ENCODE data around the gene TMEM135. TPM values are rescaled to one million over a fixed set of nuclear protein-coding genes. Genes with fewer than 3 reads are reported as not detected.

The TMEM135 gene
- total RNA-seq, 3 donors from 2014 or later, result 38.3 to 46.8 (median 43.2) TPM

DNA sequence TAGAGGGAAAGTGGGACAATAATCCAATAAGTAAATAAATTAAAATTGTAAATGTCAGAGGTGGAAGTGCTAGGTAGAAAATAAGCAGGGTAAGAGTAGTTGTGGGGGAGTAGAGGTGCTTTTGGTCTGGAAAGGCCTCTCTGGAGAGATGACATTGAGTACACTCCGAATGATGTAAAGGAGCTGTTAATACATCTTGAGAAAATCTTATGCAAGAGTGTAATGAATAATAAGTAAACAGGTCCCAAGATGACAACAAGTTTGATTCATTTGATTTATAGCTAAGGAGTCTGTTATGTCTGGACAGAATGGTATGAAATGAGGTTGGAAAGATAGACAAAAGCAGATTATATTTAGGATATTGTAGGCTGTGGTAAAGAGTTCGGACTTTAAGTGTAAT lies 87.5 kb downstream of the TMEM135 start:
- TF ChIP-seq, protein P1, sequence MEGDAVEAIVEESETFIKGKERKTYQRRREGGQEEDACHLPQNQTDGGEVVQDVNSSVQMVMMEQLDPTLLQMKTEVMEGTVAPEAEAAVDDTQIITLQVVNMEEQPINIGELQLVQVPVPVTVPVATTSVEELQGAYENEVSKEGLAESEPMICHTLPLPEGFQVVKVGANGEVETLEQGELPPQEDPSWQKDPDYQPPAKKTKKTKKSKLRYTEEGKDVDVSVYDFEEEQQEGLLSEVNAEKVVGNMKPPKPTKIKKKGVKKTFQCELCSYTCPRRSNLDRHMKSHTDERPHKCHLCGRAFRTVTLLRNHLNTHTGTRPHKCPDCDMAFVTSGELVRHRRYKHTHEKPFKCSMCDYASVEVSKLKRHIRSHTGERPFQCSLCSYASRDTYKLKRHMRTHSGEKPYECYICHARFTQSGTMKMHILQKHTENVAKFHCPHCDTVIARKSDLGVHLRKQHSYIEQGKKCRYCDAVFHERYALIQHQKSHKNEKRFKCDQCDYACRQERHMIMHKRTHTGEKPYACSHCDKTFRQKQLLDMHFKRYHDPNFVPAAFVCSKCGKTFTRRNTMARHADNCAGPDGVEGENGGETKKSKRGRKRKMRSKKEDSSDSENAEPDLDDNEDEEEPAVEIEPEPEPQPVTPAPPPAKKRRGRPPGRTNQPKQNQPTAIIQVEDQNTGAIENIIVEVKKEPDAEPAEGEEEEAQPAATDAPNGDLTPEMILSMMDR (IDR thresholded peaks at IDR 0.05), result no peak
- TF ChIP-seq POLR2AphosphoS5 (IDR thresholded peaks at IDR 0.05) (no peak), POLR2A (IDR thresholded peaks at IDR 0.05) (no peak)
- intact Hi-C loops (cut with DNase I; ENCODE audit: low total_unique reads), result loop anchor here (5.0 kb wide), 2 partner anchors 83 to 187 kb away; no protein-coding TSS in a partner anchor
- H3K4me3 ChIP-seq, result no peak overlapping the region
- H3K36me3 ChIP-seq, result no peaks in the 10 kb centered on the region
- DNase-seq (ENCODE audit: low spot score in 2 of 2), result no peak
- no peaks in the 10 kb centered on the region for H3K9me3 ChIP-seq
- no peak overlapping the region for H3K27ac ChIP-seq
- no peaks in the 10 kb centered on the region for H3K4me1 ChIP-seq
- H3K27me3 ChIP-seq, result no peaks in the 10 kb centered on the region

DNA sequence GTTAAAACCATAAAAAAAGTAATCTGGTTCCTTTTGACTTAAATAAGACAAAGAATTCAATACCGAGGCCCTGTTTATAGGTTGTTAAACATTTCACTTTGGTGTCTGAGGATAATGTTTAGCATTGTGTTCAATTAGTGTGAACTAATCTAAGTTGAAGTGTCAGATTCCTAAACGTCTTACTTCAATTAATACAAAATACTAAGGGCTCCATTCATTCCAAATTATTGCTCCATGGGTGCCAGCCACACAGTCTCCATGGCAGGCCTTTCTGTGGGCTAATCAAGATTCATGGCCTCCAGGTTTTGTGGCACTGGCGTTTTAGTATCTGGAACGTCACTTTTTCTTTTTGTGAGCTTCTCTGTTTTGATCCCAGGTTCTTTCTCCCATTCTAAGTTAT lies 89.4 kb downstream of the TMEM135 start:
- Histone ChIP-seq H3K4me3 (no peak overlapping the region), H3K27me3 (no peaks in the 10 kb centered on the region), H3K27ac (no peak overlapping the region), H3K36me3 (no peaks in the 10 kb centered on the region), H3K4me1 (no peaks in the 10 kb centered on the region), H3K9me3 (no peaks in the 10 kb centered on the region)
- TF ChIP-seq POLR2AphosphoS5 (IDR thresholded peaks at IDR 0.05), result no peak
- TF ChIP-seq POLR2A (IDR thresholded peaks at IDR 0.05), result no peak
- TF ChIP-seq, protein P1 (IDR thresholded peaks at IDR 0.05), result no peak
- no peak for DNase-seq (ENCODE audit: low spot score in 2 of 2)
- intact Hi-C loops (cut with DNase I; ENCODE audit: low total_unique reads), result loop anchor here (5.0 kb wide), 2 partner anchors 85 to 185 kb away; no protein-coding TSS in a partner anchor

DNA sequence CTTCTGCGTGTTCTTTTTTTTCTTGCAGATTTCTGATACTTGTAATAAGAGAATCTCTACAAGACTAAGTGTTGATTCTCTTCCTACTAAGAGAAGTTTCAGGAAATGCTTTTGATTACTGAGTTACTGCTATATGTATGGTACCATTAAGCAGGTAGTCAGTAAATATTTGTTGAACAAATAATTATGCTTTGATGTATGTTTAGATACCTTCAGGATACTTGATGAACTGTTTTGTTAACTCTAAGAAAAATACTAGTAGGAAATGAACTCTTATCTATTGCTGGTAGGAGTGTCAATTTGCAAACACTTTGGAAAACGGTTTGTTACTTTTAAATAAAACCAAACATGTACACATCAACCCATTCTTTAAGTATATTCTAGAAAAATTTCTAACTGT lies 90.6 kb downstream of the TMEM135 start:
- no peak overlapping the region for H3K27ac ChIP-seq
- TF ChIP-seq POLR2AphosphoS5 (IDR thresholded peaks at IDR 0.05) (no peak), POLR2A (IDR thresholded peaks at IDR 0.05) (no peak)
- TF ChIP-seq, protein P1 (IDR thresholded peaks at IDR 0.05), result no peak

DNA sequence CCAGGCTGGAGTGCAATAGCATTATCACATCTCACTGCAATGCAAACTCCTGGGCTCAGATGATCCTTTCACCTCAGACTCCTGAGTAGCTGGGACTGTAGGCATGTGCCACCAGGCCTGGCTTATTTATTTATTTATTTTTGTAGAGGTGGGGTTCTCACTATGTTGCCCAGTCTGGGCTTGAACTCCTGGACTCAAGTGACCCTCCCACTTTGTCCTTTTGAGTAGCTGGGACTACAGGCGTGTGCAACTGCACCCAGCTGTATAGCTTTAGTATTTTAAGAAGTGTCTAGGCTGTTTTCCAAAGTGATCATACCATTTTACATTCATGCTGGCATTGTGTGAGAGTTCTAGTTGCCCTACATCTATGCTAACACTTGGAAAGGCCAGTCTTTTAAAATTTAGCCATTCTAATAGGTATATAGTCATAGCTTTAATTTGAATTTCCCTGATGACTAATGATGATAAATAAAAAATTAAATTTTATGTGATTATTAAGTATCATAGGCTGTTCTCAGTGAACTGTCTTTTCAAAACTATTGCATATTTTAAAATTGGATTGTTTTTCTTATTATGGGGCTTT lies 96.9 kb downstream of the TMEM135 start:
- Histone ChIP-seq H3K27me3 (no peaks in the 10 kb centered on the region), H3K9me3 (peaks cover 0 to 9% of the 10 kb centered on the region in 2 donors), H3K4me1 (no peaks in the 10 kb centered on the region), H3K27ac (no peak overlapping the region), H3K36me3 (peaks cover 3% of the 10 kb centered on the region), H3K4me3 (no peak overlapping the region)
- TF ChIP-seq POLR2A (IDR thresholded peaks at IDR 0.05) (no peak), POLR2AphosphoS5 (IDR thresholded peaks at IDR 0.05) (no peak)
- TF ChIP-seq, protein P1 (IDR thresholded peaks at IDR 0.05), result no peak
- intact Hi-C loops (cut with DNase I; ENCODE audit: low total_unique reads), result no loop called here
- no peak for DNase-seq (ENCODE audit: low spot score in 2 of 2)

More for the DNA sequence above, 90.6 kb downstream of the TMEM135 start:
- no peak for DNase-seq (ENCODE audit: low spot score in 2 of 2)
- intact Hi-C loops (cut with DNase I; ENCODE audit: low total_unique reads), result loop anchor here (5.0 kb wide), 2 partner anchors 86 to 184 kb away; no protein-coding TSS in a partner anchor
- Histone ChIP-seq H3K4me1 (no peaks in the 10 kb centered on the region), H3K4me3 (no peak overlapping the region), H3K36me3 (no peaks in the 10 kb centered on the region), H3K9me3 (no peaks in the 10 kb centered on the region), H3K27me3 (no peaks in the 10 kb centered on the region)

DNA sequence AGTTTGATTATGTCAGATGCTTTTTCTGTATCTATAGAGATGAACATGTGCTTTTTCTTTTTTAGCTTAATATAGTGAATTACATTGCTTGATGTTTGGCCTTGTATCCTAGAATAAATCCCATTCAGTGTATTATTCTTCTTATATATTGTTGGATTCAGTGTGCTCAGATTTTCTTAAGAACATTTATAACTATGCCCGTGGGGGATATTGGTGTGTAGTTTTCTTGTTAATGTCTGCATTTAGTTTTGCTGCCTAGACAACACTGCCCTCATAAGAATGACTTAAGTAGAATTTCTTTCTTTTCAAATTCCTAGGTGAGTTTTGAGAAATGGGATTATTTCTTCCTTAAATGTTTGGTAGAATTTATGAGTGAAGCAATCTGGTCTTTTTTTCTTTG lies 98.5 kb downstream of the TMEM135 start:
- Histone ChIP-seq H3K4me3 (no peak overlapping the region), H3K4me1 (no peaks in the 10 kb centered on the region), H3K9me3 (peaks cover 0 to 14% of the 10 kb centered on the region in 2 donors), H3K36me3 (peaks cover 3% of the 10 kb centered on the region), H3K27ac (no peak overlapping the region), H3K27me3 (no peaks in the 10 kb centered on the region)
- DNase-seq (ENCODE audit: low spot score in 2 of 2), result no peak
- TF ChIP-seq POLR2A (IDR thresholded peaks at IDR 0.05) (no peak), POLR2AphosphoS5 (IDR thresholded peaks at IDR 0.05) (no peak)
- TF ChIP-seq, protein P1 (IDR thresholded peaks at IDR 0.05), result no peak
- intact Hi-C loops (cut with DNase I; ENCODE audit: low total_unique reads), result no loop called here

Measured in breast epithelium (tissue), 4 donors.